ENCODE results near the gene FBXO47. TPM values are rescaled to one million over a fixed set of nuclear protein-coding genes. Genes with fewer than 3 reads are reported as not detected.
A peak's percentile ranks its signal among the peaks of the same experiment; 100 is the strongest.

Gene FBXO47
- total and polyA plus RNA-seq, 9 of the 15 experiments (the other 6 are each of a cell fraction or from before 2014, with no cell fraction given) = not detected

- TF ChIP-seq VEZF1 (CRISPR knock-in tag; IDR thresholded peaks at IDR 0.05) = peak; percentile 31
- TF ChIP-seq STAT5B (CRISPR knock-in tag; IDR thresholded peaks at IDR 0.05) = no peak
- peak; percentile 60; the same call in 1 of the 2 replicates for TF ChIP-seq NBN (IDR thresholded peaks at IDR 0.05; ENCODE audit: low read depth)
- TF ChIP-seq CSDE1 (IDR thresholded peaks at IDR 0.05) = no peak
- 0 out of 2 replicates have a peak, but pooled peaks have one; percentile 10 for TF ChIP-seq RAD51 (IDR thresholded peaks at IDR 0.05; ENCODE audit: borderline replicate concordance, low read depth)
- TF ChIP-seq CREB1 (IDR thresholded peaks at IDR 0.05) = no peak
- TF ChIP-seq CREB1 (CRISPR knock-in tag; IDR thresholded peaks at IDR 0.05) = no peak
- TF ChIP-seq ZNF395 (CRISPR knock-in tag; IDR thresholded peaks at IDR 0.05) = no peak
- peak; percentile 60; the same call in 1 of the 2 replicates for TF ChIP-seq FOXA1 (IDR thresholded peaks at IDR 0.05; ENCODE audit: borderline replicate concordance)
- peak; percentile 11; the same call in 1 of the 2 replicates for TF ChIP-seq JUND (IDR thresholded peaks at IDR 0.05; ENCODE audit: borderline replicate concordance, low read depth, low read length)
- TF ChIP-seq JUND (tag; IDR thresholded peaks at IDR 0.05; ENCODE audit: borderline replicate concordance, low read depth, low read length) = no peak
- peak in 1 of 2 experiments; percentile 41; a peak in 1 of 4 replicates for TF ChIP-seq ARNT (IDR thresholded peaks at IDR 0.05)
- TF ChIP-seq CTCF (IDR thresholded peaks at IDR 0.05 in 2 of 3, conservative IDR thresholded peaks at IDR 0.05 in 1 of 3; ENCODE audit: insufficient read depth in 2 of 3, low read depth in 1 of 3, low read length in 3 of 3) = peak; percentile 77 to 95 (median 83)
Observed at GRCh38 chr17:38982858-38983746, 15.9 kb upstream of the FBXO47 start (continued).

Measured in K562 (cell line).